ENCODE data around the gene ME3.

Gene ME3

GRCh38 chr11:86617502-86617901, 54.9 kb downstream of the ME3 start:
- DNase-seq = no peak

GRCh38 chr11:86615487-86615886, 56.9 kb downstream of the ME3 start:
- DNase-seq = no peak

GRCh38 chr11:86610559-86611341, 61.7 kb downstream of the ME3 start:
- no peak for DNase-seq

GRCh38 chr11:86608251-86608799, 64.1 kb downstream of the ME3 start:
- peak; percentile 4 for DNase-seq

GRCh38 chr11:86606836-86607481, 65.5 kb downstream of the ME3 start:
- DNase-seq = no peak

- no peak for DNase-seq
Observed at GRCh38 chr11:86606270-86606835, 66.1 kb downstream of the ME3 start.

GRCh38 chr11:86596861-86597586, 75.4 kb downstream of the ME3 start:
- DNase-seq = no peak

GRCh38 chr11:86595955-86596354, 76.5 kb downstream of the ME3 start:
- no peak for DNase-seq

GRCh38 chr11:86595451-86595850, 77.0 kb downstream of the ME3 start:
- DNase-seq = no peak

GRCh38 chr11:86594746-86595145, 77.7 kb downstream of the ME3 start:
- DNase-seq = no peak

GRCh38 chr11:86593833-86594232, 78.6 kb downstream of the ME3 start:
- DNase-seq = no peak

- DNase-seq = peak; percentile 71
Observed at GRCh38 chr11:86592659-86593451, 79.6 kb downstream of the ME3 start.

- DNase-seq = no peak
Observed at GRCh38 chr11:86592047-86592591, 80.3 kb downstream of the ME3 start.

- DNase-seq = no peak
Observed at GRCh38 chr11:86591631-86592030, 80.8 kb downstream of the ME3 start.

- no peak for DNase-seq
Observed at GRCh38 chr11:86589856-86590589, 82.4 kb downstream of the ME3 start.

GRCh38 chr11:86589204-86589603, 83.2 kb downstream of the ME3 start:
- no peak for DNase-seq

- DNase-seq = no peak
Observed at GRCh38 chr11:86588566-86589090, 83.8 kb downstream of the ME3 start.

- no peak for DNase-seq
Observed at GRCh38 chr11:86587264-86588193, 84.9 kb downstream of the ME3 start.

GRCh38 chr11:86586307-86586706, 86.1 kb downstream of the ME3 start:
- no peak for DNase-seq

- DNase-seq = no peak
Observed at GRCh38 chr11:86582898-86583297, 89.5 kb downstream of the ME3 start.

All from activated T-cell treated with anti-CD3 and anti-CD28 coated beads for 4 hours (primary cell).